GDM1 (cell line): ENCODE results near the gene CFAP161.

Experiments
- DNase-seq: peaks from one replicate; lab custom pipeline; 2025; lab: John Stamatoyannopoulos, UW

CFAP161 gene

GRCh38 chr15:81133782-81134461, at the start of gene CFAP161:
Gene CFAP161 (plus strand): TSS chr15:81134270. CDS start chr15:81134330, 60 bp downstream.
- no peak for DNase-seq

DNA sequence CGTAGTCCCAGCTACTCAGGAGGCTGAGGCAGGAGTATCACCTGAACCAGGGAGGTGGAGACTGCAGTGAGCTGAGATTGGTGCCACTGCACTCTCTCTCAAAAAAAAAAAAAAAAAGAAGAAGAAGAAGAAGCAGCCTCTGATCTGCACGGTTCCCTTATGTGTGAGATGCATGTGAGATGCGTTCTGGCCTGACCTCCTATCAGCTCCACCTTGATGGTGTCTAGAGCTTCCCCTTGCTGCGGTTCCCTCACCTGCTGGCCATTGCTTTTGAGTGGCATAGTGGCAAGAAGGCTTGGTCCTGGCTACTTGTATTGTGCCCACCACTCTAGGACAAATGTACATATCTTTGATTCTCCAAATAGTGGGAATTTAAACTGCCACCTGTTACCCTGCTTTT, 49.4 kb upstream of the CFAP161 start:
- DNase-seq: no peak

DNA sequence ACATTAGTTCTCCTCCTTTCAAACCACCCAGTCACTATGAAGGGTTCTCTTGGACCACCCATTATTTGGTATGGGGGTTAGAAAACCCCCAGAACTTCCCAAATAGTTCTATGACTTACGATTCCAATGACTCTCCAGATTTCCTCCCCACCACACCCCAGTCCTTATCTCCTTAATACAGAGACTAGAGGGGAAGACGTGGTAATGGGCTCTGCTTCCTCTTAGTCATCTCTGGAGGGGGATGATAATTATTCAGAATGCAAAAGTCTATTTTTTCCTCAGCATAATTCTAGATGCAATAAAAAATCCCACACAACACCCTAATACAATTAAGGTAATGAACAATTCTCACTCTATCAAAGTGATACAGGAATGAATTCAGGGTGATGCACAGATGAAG, 48.9 kb upstream of the CFAP161 start:
- DNase-seq: peak; percentile 19

GRCh38 chr15:81085898-81086297, 48.2 kb upstream of the CFAP161 start:
- DNase-seq: no peak

DNA sequence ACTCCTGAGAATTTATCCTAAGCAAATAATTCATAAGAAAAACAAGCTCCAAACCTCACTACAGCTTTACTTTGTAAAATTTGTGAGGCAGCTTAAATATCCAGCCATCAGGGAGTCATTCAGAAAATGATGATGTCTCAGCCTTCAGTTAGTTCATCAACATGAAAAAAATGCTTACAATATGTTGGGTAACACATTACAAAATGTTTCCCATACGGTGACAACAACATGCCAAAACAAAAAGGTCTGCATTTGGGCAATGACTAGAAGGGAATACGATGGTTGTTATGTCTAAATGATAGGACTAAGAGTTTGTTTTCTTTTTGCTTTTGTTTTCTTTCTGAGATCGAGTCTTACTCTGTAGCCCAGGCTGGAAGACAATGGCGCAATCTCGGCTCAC, 47.0 kb upstream of the CFAP161 start:
- DNase-seq: no peak

DNA sequence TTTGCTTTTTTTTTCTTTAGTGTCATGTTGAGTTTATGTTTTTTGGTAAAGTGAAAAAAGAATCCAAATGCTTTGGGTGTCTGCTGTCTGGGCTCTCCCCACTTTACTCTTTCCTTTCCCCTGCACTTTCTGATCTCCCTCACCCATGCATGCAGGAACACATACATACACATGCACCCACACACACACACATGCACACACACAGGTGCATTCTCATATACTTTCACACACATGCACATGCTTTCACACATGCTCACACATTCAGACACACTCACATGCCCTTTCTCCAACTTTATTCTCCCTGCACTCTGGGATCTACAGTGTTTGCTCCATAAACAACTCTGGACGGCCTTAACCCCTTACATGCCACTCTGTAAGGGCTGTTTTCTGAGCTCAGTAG, 46.4 kb upstream of the CFAP161 start:
- DNase-seq: no peak

GRCh38 chr15:81088470-81089013, 45.5 kb upstream of the CFAP161 start:
- DNase-seq: no peak

DNA sequence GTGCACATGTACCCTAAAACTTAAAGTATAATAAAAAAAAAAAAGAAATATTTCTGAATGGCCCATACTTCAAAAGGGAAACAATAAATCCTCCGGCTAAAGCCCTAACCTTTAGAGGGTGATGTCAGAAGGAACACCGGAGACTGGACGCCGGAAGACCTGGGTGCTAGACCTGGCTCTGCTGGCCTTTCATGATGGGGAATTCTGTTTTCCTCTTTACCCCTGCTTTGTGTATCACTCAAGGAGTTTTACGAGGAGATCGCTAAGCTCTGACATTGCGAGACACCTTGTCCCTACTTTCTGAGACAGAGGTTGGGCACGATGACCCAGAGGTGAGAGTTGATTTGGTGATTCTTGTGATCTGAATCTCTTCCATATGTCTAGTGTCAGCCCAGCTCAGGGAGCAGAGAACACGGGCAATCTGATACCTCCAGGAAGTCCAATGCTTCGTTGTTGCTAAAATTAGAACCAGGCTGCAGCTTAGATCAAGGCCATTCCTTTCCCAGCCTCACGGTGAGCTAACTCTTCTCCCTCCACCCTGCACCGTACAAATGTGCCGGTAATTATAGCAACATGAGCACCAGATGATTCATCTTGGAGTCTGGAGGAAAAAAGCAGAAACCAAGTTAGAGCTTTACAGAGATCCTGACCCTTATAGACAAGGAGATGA, 42.0 kb upstream of the CFAP161 start:
- DNase-seq: no peak

DNA sequence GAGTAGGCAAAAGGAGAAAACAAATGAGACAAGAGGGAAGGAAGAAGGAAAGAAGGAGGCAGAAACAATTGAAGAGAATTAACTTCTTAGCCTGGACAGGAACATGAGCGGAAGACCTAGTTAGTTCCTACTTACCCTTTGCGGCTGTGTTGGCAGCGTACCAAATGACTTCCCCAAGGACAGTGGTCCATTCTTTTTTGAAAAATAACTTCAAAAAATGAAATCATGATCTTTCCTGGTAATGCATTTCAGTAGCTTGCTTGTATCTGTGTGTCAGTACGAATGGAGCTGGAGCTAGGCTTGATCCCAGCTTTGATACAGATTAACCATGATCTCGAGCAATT, 41.5 kb upstream of the CFAP161 start:
- DNase-seq: peak; percentile 33

- DNase-seq: no peak
These were observed 40.1 kb upstream of the CFAP161 start for GRCh38 chr15:81093961-81094360.

- DNase-seq: peak; percentile 21
These were observed 38.2 kb upstream of the CFAP161 start for GRCh38 chr15:81095690-81096365.

- DNase-seq: no peak
These were observed 37.7 kb upstream of the CFAP161 start for GRCh38 chr15:81096398-81096797.

- no peak for DNase-seq
These were observed 36.8 kb upstream of the CFAP161 start for GRCh38 chr15:81097116-81097889.

DNA sequence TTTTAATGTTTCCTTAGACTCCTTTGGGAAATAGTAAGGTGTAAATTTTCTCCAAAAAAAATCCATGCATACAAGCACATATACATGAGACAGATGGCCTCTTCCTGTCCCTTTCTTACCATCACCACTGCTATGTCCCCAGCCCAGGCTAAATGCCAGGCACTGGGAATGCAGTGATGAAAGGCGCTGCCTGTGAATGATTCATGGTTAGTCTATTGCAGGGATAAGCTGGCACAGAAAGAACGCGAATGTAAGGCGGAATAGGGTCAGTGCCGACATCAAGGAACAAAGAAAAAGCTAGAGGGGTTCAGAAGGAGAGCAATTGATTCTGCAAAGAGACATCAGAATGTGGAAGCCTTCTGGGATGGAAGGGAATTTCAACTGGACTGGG, 36.2 kb upstream of the CFAP161 start:
- DNase-seq: no peak

DNA sequence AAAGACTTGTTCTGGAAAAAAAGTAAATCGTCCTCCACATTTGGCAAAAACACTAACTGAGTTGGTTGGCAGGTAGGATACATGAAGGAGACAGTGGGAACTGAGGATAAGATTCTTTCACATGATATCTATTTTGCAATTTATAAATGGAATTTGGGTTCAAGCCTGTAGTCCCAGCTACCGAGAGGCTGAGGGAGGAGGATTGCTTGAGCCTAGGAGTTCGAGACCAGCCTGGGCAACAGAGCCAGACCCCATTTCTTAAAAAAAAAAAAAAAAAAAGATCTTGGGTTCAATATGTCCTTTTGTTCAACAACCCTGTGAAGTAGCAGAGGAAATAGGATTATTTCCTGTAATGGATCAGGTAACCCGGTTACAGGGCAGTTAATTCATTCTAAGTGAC, 35.7 kb upstream of the CFAP161 start:
- no peak for DNase-seq

- DNase-seq: peak; percentile 95
These were observed 35.0 kb upstream of the CFAP161 start for GRCh38 chr15:81098861-81099651.

DNA sequence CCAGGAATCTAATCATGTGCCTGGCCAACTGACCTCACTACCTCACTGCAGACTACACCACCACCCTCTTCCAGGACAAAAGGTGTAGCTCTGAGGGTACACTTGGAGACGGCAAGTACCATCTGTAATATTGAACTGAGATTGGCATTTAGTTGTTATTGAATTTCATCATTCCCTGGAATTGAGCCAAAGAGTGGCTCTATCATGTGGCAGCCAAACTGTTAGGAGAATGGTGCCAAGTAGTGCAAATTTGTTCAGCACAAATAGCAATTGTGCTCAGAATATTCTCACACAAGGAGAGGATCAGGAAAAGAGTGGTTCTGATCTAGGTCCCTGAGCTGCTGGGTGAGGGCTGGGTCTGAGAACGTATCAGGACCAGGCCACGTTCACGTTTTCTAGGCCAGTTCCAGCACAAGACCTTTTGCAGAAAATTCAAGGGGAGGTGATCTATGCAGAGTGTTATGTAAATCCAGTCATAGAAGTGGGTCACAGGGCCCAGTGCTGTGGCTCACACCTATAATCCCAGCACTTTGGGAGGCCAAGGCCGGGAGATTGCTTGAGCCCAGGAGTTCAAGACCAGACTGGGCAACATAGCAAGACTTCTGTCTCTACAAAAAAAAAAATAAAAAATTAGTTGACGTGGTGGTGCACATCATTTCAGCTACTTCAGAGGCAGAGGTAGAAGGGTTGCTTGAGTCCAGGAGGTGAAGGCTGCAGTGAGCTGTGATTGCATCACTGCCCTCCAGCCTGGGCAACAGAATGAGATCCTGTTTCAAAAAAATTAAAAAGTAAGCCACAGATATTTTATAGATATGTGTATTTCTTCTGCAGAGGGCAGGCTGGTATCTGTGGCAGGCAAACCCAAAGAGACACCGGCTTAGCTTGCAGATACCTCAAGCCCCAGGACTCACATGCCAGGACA, 31.9 kb upstream of the CFAP161 start:
- DNase-seq: no peak

DNA sequence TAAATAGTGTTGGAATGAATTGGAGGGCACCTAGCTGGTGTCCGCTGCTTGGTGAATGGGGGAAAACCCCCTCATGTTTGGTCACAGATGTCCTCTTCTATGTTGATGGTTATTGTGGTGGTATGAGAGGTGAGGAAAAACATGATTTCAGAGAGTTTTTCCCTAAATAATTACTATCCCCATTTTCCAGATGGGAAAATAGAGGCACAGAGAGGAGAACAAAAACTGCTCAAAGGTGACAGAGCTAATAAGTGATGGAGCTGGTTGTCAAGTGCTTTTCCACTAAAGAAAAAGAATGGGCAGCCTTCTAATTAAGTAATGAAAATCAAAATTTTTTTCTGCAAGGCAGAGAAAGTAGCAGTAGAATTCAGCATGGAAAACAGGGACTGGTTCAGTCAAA, 30.2 kb upstream of the CFAP161 start:
- no peak for DNase-seq

DNA sequence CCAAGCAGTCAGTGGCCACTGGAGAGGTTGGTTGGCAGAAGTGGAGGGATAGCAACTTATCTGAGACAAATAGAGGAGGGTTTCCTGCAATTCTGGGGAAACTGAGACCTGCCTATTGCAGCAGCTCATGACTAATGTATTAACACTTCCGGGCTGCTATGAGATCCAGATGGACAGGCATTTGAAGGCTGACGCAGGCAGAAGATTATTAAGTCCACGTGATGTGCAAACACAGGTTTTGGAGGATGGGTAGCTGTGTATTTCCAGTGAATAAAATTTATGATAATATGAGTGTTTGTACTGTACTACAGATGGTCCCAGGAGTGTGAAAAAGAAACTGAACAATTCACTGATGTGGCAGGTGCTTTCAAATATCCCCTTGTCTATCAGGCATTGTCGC, 28.5 kb upstream of the CFAP161 start:
- DNase-seq: no peak

DNA sequence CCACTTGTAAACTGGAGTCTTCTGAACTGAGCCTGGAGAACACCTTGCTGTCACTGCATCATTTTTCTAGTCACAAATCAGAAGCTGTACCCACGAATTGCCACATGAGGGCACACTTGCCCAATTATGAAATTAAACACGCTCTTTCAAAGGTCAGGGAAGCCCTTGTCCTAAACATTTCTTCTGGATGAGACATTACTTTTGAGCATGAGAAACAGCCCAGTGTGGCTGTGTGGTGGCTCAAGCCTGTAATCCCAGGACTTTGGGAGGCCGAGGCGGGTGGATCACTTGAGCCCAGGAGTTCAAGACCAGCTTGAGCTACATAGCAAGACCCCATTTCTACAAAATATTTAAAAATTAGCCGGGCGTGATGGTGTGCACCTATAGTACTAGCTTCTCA, 27.5 kb upstream of the CFAP161 start:
- peak; percentile 46 for DNase-seq
